GM23338 (cell line): ENCODE results near the gene C9orf85. TPM values are rescaled to one million over a fixed set of nuclear protein-coding genes. Genes with fewer than 3 reads are reported as not detected.
A peak's percentile ranks its signal among the peaks of the same experiment; 100 is the strongest.

Source experiments
- ATAC-seq: fragments of 200-7000 bp; cut with Tn5 transposase; 3 replicates; pipeline ENCODE4 v1.9.1; 2020
- DNase-seq: peaks from one replicate; pipeline ENCODE4 v3.0.0-alpha.2; 2015; ENCODE audit warnings: low spot score
- H2AFZ ChIP-seq: fragments of 200-600 bp; sonication (generic); 2 replicates; pipeline ENCODE4 v1.8.0; 2016; ENCODE audit warnings: antibody characterized with exemption, mild to moderate bottlenecking, moderate library complexity
- H3F3A ChIP-seq: fragments of 200-600 bp; sonication (generic); replicated peaks from 2 replicates; pipeline ENCODE4 v1.8.0; 2017; ENCODE audit warnings: antibody characterized with exemption, mixed run types, low read depth
- H3K27ac ChIP-seq: fragments of 200-600 bp; sonication (generic); 2 replicates; pipeline ENCODE4 v1.6.1; 2016; ENCODE audit warnings: low read depth
- H3K27me3 ChIP-seq: fragments of 200-600 bp; sonication (generic); 2 replicates; pipeline ENCODE4 v1.8.0; 2016; ENCODE audit warnings: mild to moderate bottlenecking, mixed run types, moderate library complexity; ENCODE audit not compliant: insufficient read depth
- H3K36me3 ChIP-seq: fragments of 200-600 bp; sonication (generic); 2 replicates; pipeline ENCODE4 v1.8.0; 2016; ENCODE audit warnings: mild to moderate bottlenecking; ENCODE audit not compliant: insufficient read depth
- H3K4me1 ChIP-seq: fragments of 200-600 bp; sonication (generic); 2 replicates; pipeline ENCODE4 v1.8.0; 2016; ENCODE audit warnings: mild to moderate bottlenecking, moderate library complexity; ENCODE audit not compliant: insufficient read depth
- H3K4me2 ChIP-seq: fragments of 200-600 bp; sonication (generic); 2 replicates; pipeline ENCODE4 v1.7.1; 2017; ENCODE audit warnings: mixed run types
- H3K4me3 ChIP-seq: fragments of 200-600 bp; sonication (generic); 2 replicates; pipeline ENCODE4 v1.6.1; 2016; ENCODE audit warnings: mixed run types
- H3K79me2 ChIP-seq: fragments of 200-600 bp; sonication (generic); replicated peaks from 2 replicates; pipeline ENCODE4 v1.8.0; 2017; ENCODE audit warnings: mild to moderate bottlenecking; ENCODE audit not compliant: insufficient read depth
- H3K9me2 ChIP-seq: fragments of 200-600 bp; sonication (generic); 2 replicates; pipeline ENCODE4 v1.8.0; 2017; ENCODE audit not compliant: insufficient read depth
- H4K20me1 ChIP-seq: fragments of 200-600 bp; sonication (generic); replicated peaks from 2 replicates; pipeline ENCODE4 v1.8.0; 2017; ENCODE audit warnings: mild to moderate bottlenecking; ENCODE audit not compliant: insufficient read depth
- H3K27ac Mint-ChIP-seq: 2 replicates; pipeline ENCODE4 v1.8.0; 2020; ENCODE audit warnings: inconsistent platforms, mild to moderate bottlenecking, moderate library complexity, mixed read lengths
- H3K27me3 Mint-ChIP-seq: 3 replicates; pipeline ENCODE4 v1.8.0; 2022; ENCODE audit warnings: low read depth, mild to moderate bottlenecking, moderate library complexity, mixed read lengths, inconsistent platforms; ENCODE audit not compliant: insufficient read depth, poor library complexity
- H3K36me3 Mint-ChIP-seq: 3 replicates; pipeline ENCODE4 v1.8.0; 2021; ENCODE audit warnings: low read depth, mild to moderate bottlenecking, inconsistent platforms, moderate library complexity, mixed read lengths
- H3K4me1 Mint-ChIP-seq: 3 replicates; pipeline ENCODE4 v1.8.0; 2020; ENCODE audit warnings: mild to moderate bottlenecking, inconsistent platforms, mixed read lengths
- H3K4me3 Mint-ChIP-seq: 3 replicates; pipeline ENCODE4 v1.8.0; 2021; ENCODE audit warnings: moderate library complexity, mild to moderate bottlenecking, inconsistent platforms, mixed read lengths
- H3K9me3 Mint-ChIP-seq: 3 replicates; pipeline ENCODE4 v1.8.0; 2020; ENCODE audit warnings: moderate library complexity, mild to moderate bottlenecking, inconsistent platforms, mixed read lengths
- CREB1 ChIP-seq: fragments of 250-450 bp; sonication (Bioruptor Pico); IDR thresholded peaks from 2 replicates; pipeline ENCODE4 v1.5.0; 2020; ENCODE audit warnings: low read depth, mild to moderate bottlenecking, moderate library complexity
- CTCF ChIP-seq, 2 experiments: fragments of 200-600 bp in 1 of 2; sonication (generic) in 1 of 2; conservative IDR thresholded peaks; 2 replicates each; pipeline versions ENCODE4 v1.5.1 to v1.6.1; 2016 to 2017; ENCODE audit warnings: antibody characterized with exemption in 2 of 2, low read depth in 2 of 2, mild to moderate bottlenecking in 2 of 2, moderate library complexity in 1 of 2
- EZH2 ChIP-seq: fragments of 200-600 bp; sonication (generic); IDR thresholded peaks from one replicate; pipeline ENCODE4 v1.8.0; 2017; ENCODE audit warnings: antibody characterized with exemption, mild to moderate bottlenecking, low read depth; ENCODE audit not compliant: unreplicated experiment
- EZH2phosphoT487 ChIP-seq: fragments of 200-600 bp; sonication (generic); IDR thresholded peaks from one replicate; pipeline ENCODE4 v1.8.1; 2018; ENCODE audit warnings: antibody characterized with exemption; ENCODE audit not compliant: unreplicated experiment
- POLR2AphosphoS5 ChIP-seq: IDR thresholded peaks from 2 replicates; pipeline ENCODE4 v1.6.1; 2016; ENCODE audit warnings: antibody characterized with exemption, low read depth
- REST ChIP-seq: IDR thresholded peaks from one replicate; pipeline ENCODE4 v1.6.1; 2018; ENCODE audit warnings: antibody characterized with exemption; ENCODE audit not compliant: unreplicated experiment
- ZNF114 ChIP-seq: fragments of 250-450 bp; sonication (Bioruptor Pico); IDR thresholded peaks from 2 replicates; pipeline ENCODE4 v1.5.0; 2020; ENCODE audit warnings: mild to moderate bottlenecking, moderate library complexity
- ZNF331 ChIP-seq: fragments of 250-450 bp; sonication (Bioruptor Pico); IDR thresholded peaks from 2 replicates; pipeline ENCODE4 v1.5.0; 2020; ENCODE audit warnings: low read depth, mild to moderate bottlenecking, moderate library complexity
- ZNF462 ChIP-seq: fragments of 250-450 bp; sonication (Bioruptor Pico); IDR thresholded peaks from 2 replicates; pipeline ENCODE4 v1.5.0; 2020; ENCODE audit warnings: mild to moderate bottlenecking, moderate library complexity
- polyA plus RNA-seq: library from polyadenylated mRNA; unstranded; fragments of >200 nt; fragmentation: Nextera tagmentation; extraction: Ambion mirVana; gene quantifications from 2 replicates; pipeline ENCODE4 v1.2.1, GENCODE V29; 2016
- total RNA-seq: library from RNA; depleted of rRNA; stranded (reverse); fragments of >200 nt; shearing (Covaris generic); gene quantifications from 2 replicates; pipeline ENCODE4 v1.2.3, GENCODE V29; 2014

The C9orf85 gene
- total and polyA plus RNA-seq, 2 experiments from 2014 or later, result 10.3 to 20.8 TPM

- no peaks in the 10 kb centered on the region for H3K9me3 Mint-ChIP-seq
- no peak for ATAC-seq
- Histone ChIP-seq H3F3A (no peaks in the 10 kb centered on the region), H3K4me1 (peaks cover 53% of the 10 kb centered on the region), H3K4me2 (no peak overlapping the region), H3K36me3 (no peaks in the 10 kb centered on the region), H3K4me3 (no peak overlapping the region), H2AFZ (no peak overlapping the region), H3K79me2 (peaks cover 100% of the 10 kb centered on the region), H3K27ac (0 out of 2 replicates have a peak overlapping the region, but pooled peaks have one; percentile 8), H3K9me2 (no peaks in the 10 kb centered on the region), H3K27me3 (no peaks in the 10 kb centered on the region), H4K20me1 (peaks cover 74% of the 10 kb centered on the region)
- no peak for DNase-seq
- no peak for TF ChIP-seq EZH2
- no peak for TF ChIP-seq ZNF462 (CRISPR knock-in tag)
- TF ChIP-seq ZNF114 (CRISPR knock-in tag), result no peak
- no peak for TF ChIP-seq EZH2phosphoT487
- TF ChIP-seq ZNF331, result no peak
- no peak for TF ChIP-seq CTCF (conservative IDR thresholded peaks at IDR 0.05; ENCODE audit: low read depth in 2 of 2)
- TF ChIP-seq REST, result no peak
- TF ChIP-seq CREB1, result no peak
- TF ChIP-seq POLR2AphosphoS5, result no peak
- H3K36me3 Mint-ChIP-seq, result peaks cover 16% of the 10 kb centered on the region; the same call in 2 of the 3 replicates
- H3K27ac Mint-ChIP-seq, result no peak overlapping the region
- no peak overlapping the region for H3K4me3 Mint-ChIP-seq
- no peaks in the 10 kb centered on the region for H3K27me3 Mint-ChIP-seq
- H3K4me1 Mint-ChIP-seq, result peaks cover 55% of the 10 kb centered on the region
Measured at GRCh38 chr9:71895117-71895516, 16.3 kb upstream of the C9orf85 start.
